Skeletal muscle tissue (tissue), 4 donors: ENCODE results near the gene CDC20. TPM values are rescaled to one million over a fixed set of nuclear protein-coding genes. Genes with fewer than 3 reads are reported as not detected.

Experiments
- H3K27ac ChIP-seq: one replicate; pipeline ENCODE4 v1.7.0; 2013; ENCODE audit warnings: mild to moderate bottlenecking, low read depth, low read length, inconsistent platforms
- H3K27me3 ChIP-seq, 3 donors: one replicate each; pipeline ENCODE4 v1.7.0; 2013; ENCODE audit warnings: low read length in 3 of 3; ENCODE audit not compliant: control insufficient read depth in 3 of 3, insufficient read depth in 3 of 3
- H3K36me3 ChIP-seq, 3 donors: one replicate each; pipeline ENCODE4 v1.7.0; 2013; ENCODE audit warnings: low read length in 3 of 3; ENCODE audit not compliant: control insufficient read depth in 3 of 3, insufficient read depth in 3 of 3
- H3K4me1 ChIP-seq, 3 donors: one replicate each; pipeline ENCODE4 v1.7.0; 2013; ENCODE audit warnings: low read length in 3 of 3, mild to moderate bottlenecking in 3 of 3; ENCODE audit not compliant: control insufficient read depth in 3 of 3, insufficient read depth in 3 of 3
- H3K4me3 ChIP-seq, 3 donors: one replicate each; pipeline ENCODE4 v1.7.0; 2013; ENCODE audit warnings: low read length in 3 of 3
- H3K9ac ChIP-seq, 3 donors: one replicate each; pipeline ENCODE4 v1.7.0; 2013; ENCODE audit warnings: low read length in 3 of 3, mild to moderate bottlenecking in 3 of 3, moderate library complexity in 2 of 3, low read depth in 1 of 3
- H3K9me3 ChIP-seq, 3 donors: one replicate each; pipeline ENCODE4 v1.7.0; 2013; ENCODE audit warnings: low read length in 3 of 3; ENCODE audit not compliant: control insufficient read depth in 3 of 3
- total RNA-seq: library from RNA; depleted of rRNA; stranded (reverse); fragments of >200 nt; gene quantifications from one replicate; pipeline ENCODE4 v1.2.3, GENCODE V29; 2014
- donor health status: Osteomylitis.

Gene CDC20
- total RNA-seq, 1 donor from 2014 or later: 6.8 TPM

- H3K36me3 ChIP-seq: no peaks in the 10 kb centered on the region
- no peaks in the 10 kb centered on the region for H3K27me3 ChIP-seq
- peak overlapping the region; percentile 11 for H3K27ac ChIP-seq
- H3K9ac ChIP-seq: no peak overlapping the region
- peaks cover 12 to 22% (median 13%) of the 10 kb centered on the region in 3 donors for H3K4me1 ChIP-seq
- H3K9me3 ChIP-seq: no peaks in the 10 kb centered on the region
- no peak overlapping the region for H3K4me3 ChIP-seq
Observed at GRCh38 chr1:43345120-43345519, 13.7 kb upstream of the CDC20 start.

- Histone ChIP-seq H3K36me3 (no peaks in the 10 kb centered on the region), H3K27me3 (no peaks in the 10 kb centered on the region), H3K4me1 (peaks cover 12 to 22% (median 13%) of the 10 kb centered on the region in 3 donors), H3K27ac (no peak overlapping the region), H3K9ac (no peak overlapping the region), H3K9me3 (no peaks in the 10 kb centered on the region), H3K4me3 (no peak overlapping the region)
Observed at GRCh38 chr1:43346636-43347035, 12.1 kb upstream of the CDC20 start.

DNA sequence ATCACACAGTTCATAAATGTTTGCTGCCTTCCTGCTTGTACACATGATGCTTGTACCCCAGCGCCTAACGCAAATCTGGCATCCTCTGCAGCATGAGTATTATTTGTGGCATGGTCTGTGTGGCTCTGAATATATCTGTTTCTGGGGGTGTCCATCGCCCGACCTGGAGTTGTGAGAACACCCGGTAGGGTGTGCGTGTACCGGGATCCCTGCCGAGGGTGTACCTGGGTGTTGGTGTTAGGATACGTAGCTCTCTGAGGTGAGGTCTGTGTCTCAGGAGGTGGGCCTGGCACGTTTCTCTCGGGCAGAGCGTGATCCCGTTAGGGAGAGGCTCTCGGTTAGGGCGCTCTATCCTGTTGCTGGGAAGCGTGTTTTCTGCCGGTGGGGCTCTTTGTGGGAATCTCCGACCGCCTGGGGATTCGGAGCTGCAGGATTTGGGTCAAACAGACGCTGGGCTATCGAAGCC is 10.4 kb upstream of the CDC20 start:
- peak overlapping the region; percentile 49 for H3K27ac ChIP-seq
- no peaks in the 10 kb centered on the region for H3K27me3 ChIP-seq
- H3K36me3 ChIP-seq: no peaks in the 10 kb centered on the region
- H3K4me1 ChIP-seq: peaks cover 12 to 22% (median 13%) of the 10 kb centered on the region in 3 donors
- peak overlapping the region; percentile 22 to 85 (median 69) for H3K9ac ChIP-seq
- peak overlapping the region; percentile 56 to 80 (median 71) for H3K4me3 ChIP-seq
- no peaks in the 10 kb centered on the region for H3K9me3 ChIP-seq

DNA sequence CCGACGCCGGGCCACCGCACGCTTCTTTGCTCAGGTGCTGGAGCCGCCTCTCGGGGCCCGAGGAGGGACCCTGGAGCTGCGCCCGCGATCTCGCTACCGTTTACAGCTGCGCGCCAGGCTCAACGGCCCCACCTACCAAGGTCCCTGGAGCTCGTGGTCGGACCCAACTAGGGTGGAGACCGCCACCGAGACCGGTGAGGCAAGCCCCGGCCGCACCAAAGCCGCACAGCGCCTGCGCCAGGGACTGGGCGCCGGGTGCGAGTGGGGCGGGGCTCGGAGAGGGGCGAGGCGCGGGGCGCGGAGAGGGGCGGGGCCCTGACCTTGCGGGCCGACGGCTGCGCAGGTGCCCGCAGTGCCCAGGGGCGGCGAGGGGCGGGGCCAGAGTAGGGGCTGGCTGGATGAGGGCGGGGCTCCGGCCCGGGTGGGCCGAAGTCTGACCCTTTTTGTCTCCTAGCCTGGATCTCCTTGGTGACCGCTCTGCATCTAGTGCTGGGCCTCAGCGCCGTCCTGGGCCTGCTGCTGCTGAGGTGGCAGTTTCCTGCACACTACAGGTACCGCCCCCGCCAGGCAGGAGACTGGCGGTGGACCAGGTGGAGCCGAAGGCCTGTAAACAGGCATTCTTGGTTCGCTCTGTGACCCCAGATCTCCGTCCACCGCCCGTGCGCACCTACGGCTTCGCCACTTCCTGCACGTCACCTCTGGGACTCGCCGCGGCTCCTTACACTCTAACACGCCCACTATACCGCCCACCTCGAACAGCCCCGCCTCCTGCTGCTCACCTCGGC is 9.8 kb upstream of the CDC20 start:
- peak overlapping the region; percentile 61 to 85 (median 69) for H3K9ac ChIP-seq
- peak overlapping the region; percentile 49 for H3K27ac ChIP-seq
- peaks cover 12 to 22% (median 13%) of the 10 kb centered on the region in 3 donors for H3K4me1 ChIP-seq
- no peaks in the 10 kb centered on the region for H3K27me3 ChIP-seq
- no peaks in the 10 kb centered on the region for H3K9me3 ChIP-seq
- H3K4me3 ChIP-seq: peak overlapping the region; percentile 68 to 80 (median 71)
- no peaks in the 10 kb centered on the region for H3K36me3 ChIP-seq

DNA sequence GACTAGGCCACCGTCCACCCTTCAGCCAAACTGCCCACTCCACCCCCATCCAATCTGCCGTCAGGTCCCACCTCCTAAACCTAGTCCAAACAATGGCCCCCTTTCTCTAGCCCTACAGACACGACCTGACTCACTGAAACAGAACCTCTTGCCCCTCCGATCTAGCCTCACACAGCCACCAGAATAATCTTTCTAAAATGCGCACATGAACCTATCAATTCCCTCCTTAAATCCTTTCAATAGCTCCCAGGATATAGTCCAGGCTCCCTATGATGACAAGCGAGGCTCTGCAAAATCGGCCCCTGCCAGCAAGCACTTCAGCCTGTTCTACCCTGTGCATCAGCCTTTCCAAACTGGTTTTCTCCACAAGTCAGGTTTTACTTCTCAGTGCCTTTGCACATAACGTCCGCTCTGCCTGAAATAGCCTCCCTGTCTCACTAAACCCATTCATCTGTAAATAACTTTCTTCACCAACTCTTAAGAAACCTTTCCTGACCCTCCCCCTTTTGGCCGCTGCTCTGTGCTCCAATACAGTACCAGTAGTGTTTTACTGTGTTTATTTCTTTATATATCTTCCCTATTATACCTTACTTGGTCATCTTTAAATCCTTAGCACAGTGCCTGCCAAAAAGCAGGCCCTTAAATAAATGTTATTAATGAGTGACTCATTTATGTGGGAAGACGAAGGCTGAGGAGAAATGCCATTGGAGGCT is 9.0 kb upstream of the CDC20 start:
- Histone ChIP-seq H3K9me3 (no peaks in the 10 kb centered on the region), H3K4me3 (peak overlapping the region; percentile 68 to 80 (median 71)), H3K4me1 (peaks cover 12 to 15% (median 13%) of the 10 kb centered on the region in 3 donors), H3K27me3 (no peaks in the 10 kb centered on the region), H3K9ac (peak overlapping the region; percentile 61 to 85 (median 69)), H3K36me3 (no peaks in the 10 kb centered on the region), H3K27ac (peak overlapping the region; percentile 49)

GRCh38 chr1:43350976-43351375 is 7.8 kb upstream of the CDC20 start:
- H3K9me3 ChIP-seq: no peaks in the 10 kb centered on the region
- H3K27me3 ChIP-seq: no peaks in the 10 kb centered on the region
- H3K36me3 ChIP-seq: no peaks in the 10 kb centered on the region
- no peak overlapping the region for H3K9ac ChIP-seq
- no peak overlapping the region for H3K4me3 ChIP-seq
- H3K4me1 ChIP-seq: peaks cover 9 to 13% (median 12%) of the 10 kb centered on the region in 3 donors
- no peak overlapping the region for H3K27ac ChIP-seq

GRCh38 chr1:43351421-43352350 is 7.1 kb upstream of the CDC20 start:
- Histone ChIP-seq H3K9me3 (no peaks in the 10 kb centered on the region), H3K4me3 (no peak overlapping the region), H3K27me3 (no peaks in the 10 kb centered on the region), H3K27ac (no peak overlapping the region), H3K9ac (no peak overlapping the region), H3K36me3 (no peaks in the 10 kb centered on the region), H3K4me1 (peaks cover 9 to 13% (median 12%) of the 10 kb centered on the region in 3 donors)

GRCh38 chr1:43352351-43352705 is 6.5 kb upstream of the CDC20 start:
- Histone ChIP-seq H3K4me1 (peaks cover 9 to 13% (median 12%) of the 10 kb centered on the region in 3 donors), H3K27ac (no peak overlapping the region), H3K4me3 (no peak overlapping the region), H3K9me3 (no peaks in the 10 kb centered on the region), H3K9ac (no peak overlapping the region), H3K36me3 (no peaks in the 10 kb centered on the region), H3K27me3 (no peaks in the 10 kb centered on the region)

GRCh38 chr1:43352881-43353280 is 5.9 kb upstream of the CDC20 start:
- H3K27ac ChIP-seq: no peak overlapping the region
- H3K27me3 ChIP-seq: no peaks in the 10 kb centered on the region
- no peak overlapping the region for H3K9ac ChIP-seq
- H3K4me1 ChIP-seq: peaks cover 12 to 15% (median 15%) of the 10 kb centered on the region in 3 donors
- no peaks in the 10 kb centered on the region for H3K9me3 ChIP-seq
- H3K4me3 ChIP-seq: no peak overlapping the region
- no peaks in the 10 kb centered on the region for H3K36me3 ChIP-seq
